Activated CD8-positive, alpha-beta memory T cell treated with anti-CD3 and anti-CD28 coated beads for 24 hours (primary cell): ENCODE data around the gene BCKDHB.

Experiments used
- DNase-seq: peaks from one replicate; pipeline ENCODE4 v3.0.0-alpha.2; 2020

Gene BCKDHB

DNA sequence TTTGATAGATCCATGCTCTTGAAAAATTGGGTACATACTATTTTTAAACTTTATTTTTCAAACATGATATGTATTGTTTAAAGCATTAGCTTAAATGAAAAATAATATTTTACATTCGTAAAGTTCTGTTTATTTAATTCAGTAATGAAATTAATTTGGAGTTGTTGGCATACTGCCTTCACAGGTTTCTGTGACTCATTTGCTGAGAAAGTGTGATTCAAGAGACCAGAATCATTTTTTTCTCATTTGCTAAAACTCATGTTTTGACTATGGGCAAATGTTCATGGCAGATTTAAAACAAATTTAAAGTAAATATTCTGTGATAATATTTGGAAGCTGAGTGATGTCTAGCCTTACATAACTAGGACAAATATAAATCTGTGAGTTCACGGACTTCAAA, 230.4 kb downstream of the BCKDHB start:
- DNase-seq, result no peak

DNA sequence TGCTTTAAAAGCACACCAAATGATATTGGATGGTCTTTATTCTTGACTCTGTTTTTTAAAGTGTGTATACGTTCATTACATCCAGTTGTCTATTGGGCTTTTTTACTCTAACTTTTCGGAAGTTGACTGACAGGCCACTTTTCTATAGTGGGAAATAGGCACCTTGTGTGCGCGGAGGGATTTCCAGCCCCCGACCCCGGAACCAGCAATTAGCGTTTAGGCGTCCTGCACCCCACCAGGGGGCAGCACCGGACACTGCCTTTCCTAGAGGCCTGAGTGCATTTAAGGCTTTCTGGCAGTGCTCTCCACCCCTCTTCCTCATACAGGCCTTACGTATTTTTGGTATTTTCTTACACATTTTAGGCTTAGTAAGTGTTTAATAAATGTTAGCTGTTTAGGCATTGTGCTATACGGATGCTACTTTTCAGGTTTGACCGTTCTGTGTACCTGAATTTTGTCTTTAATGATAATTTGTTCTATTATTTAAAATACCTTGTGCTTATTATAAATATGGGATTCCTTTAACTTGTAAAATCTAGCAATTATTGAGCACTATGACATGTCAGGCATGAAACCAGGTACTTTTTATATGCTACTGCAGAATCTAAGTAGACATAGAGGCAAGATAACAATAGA, 231.8 kb downstream of the BCKDHB start:
- peak; percentile 80 for DNase-seq

DNA sequence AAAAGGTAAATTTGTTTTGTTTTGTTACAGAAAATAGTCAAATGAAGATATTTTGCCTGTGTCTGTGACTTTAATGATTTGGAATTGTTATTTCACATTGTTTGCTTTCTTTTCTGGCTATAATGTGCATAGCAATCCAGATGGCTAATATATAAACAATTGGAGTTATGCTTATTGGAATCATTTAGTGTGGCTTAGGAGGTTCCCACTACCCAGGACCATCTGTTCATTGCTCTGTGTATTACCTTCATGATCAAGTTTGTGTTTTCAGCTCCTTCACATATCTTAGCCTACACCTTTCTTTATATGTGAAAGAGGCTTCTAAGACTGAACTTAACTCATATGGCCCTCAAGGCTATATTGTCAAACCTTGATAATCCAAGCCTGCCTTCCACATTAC, 232.9 kb downstream of the BCKDHB start:
- DNase-seq, result no peak

DNA sequence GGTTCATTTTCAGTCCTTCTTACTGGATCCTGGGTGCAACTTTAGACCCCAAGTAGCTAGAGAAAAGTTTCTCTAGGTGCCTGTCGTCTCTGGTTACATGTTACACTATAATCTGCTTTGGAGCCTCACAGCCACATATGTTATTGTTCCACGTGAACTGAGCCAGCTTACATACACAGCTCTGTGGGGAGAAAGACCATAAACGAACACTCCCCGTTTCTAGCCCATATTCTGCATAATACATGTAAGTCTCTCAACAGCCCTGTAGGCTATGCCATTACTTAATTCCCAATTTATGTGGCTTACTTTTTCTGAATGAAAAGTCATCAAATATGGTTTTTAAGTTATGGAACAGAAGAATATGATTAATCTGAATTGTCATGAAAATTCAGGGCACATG, 233.8 kb downstream of the BCKDHB start:
- DNase-seq, result no peak

DNA sequence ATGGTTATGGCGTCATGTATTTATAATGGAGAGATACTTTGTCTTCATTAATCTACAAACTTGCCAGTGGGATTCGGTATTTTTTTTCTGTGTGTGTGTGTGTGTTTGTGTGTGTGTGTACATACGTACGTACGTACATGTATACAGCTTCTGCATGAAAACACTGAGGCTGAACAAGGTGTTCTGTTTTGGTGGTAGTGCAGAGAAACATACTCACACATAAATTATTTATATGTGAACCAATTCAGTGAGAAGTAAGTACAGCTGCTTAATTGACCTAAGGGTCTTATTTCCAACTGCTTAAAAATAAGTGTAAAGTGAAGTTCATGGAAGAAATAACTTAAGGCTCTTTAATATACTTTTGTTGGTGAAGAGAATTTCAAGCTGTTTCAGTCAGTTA, 234.2 kb downstream of the BCKDHB start:
- DNase-seq, result no peak

DNA sequence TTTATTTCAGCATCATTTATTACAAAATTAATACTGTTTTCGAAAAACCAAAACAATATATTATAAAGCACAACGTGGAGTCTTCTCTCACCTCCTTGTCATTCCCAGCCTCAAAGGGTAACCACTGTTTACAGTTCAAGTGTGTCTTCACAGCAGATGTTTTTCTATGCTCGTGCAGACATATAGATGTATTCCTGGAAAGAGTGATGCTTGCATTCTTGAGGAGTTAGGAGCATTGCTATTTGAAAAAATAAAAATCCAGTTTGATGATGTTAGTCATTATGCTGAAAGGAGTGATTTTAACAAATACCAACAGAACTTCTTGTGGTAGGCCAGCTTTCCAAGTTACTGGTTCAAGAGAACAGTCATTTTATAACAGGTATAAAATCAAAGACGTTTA, 234.9 kb downstream of the BCKDHB start:
- no peak for DNase-seq

DNA sequence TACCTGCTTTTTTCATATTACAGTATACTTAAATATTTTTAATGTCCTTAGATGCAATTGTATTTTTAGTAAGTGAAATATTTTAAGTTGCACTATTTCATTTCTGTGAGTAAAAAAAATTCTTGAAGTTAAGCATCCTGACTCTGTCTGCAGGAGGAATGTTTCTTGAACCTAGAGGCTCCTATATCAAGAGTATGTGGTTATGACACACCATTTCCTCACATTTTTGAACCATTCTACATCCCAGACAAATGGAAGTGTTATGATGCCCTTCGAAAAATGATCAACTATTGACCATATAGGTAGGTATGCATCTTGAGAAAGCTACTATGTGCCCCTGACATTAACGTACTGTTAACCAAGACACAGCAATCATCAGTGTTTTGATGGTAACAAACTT, 237.0 kb downstream of the BCKDHB start:
- DNase-seq, result no peak

DNA sequence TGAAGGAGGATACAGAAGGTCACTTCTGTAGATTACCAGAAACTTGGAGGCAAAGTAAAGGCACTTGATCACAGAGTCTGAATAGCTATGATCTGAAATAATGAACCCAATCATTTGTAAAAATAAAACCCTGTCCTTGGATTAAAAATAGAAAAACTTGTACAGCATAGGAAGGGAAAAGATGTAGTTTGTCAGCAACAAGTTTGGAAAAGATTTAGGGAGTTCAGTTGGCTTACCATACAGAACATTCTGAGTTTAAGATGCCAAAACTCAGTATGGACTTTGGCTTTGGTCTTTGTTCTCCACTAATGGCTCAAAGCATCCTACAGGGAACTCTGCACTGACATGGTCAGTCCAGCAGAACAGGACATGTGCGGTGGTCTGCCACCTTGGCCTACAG, 240.6 kb downstream of the BCKDHB start:
- no peak for DNase-seq

DNA sequence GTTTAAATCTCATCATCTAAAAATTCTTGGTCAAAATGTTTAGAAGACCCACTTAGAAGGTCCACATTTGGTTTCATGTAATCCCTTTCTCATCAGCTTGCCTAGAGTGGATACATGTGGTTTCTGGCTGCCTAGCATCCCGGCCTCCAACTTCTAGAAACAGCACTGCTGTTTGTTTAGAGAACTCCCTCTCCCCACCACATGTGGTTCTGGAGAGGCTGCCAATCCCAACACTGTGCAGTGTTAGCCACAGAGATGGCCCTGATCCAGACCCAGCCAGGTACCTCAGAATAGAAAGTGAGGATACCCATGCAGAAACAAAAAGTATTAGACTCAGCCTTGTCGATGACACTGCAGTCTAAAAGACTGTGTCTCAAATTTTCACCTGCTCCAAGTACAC, 241.8 kb downstream of the BCKDHB start:
- no peak for DNase-seq

DNA sequence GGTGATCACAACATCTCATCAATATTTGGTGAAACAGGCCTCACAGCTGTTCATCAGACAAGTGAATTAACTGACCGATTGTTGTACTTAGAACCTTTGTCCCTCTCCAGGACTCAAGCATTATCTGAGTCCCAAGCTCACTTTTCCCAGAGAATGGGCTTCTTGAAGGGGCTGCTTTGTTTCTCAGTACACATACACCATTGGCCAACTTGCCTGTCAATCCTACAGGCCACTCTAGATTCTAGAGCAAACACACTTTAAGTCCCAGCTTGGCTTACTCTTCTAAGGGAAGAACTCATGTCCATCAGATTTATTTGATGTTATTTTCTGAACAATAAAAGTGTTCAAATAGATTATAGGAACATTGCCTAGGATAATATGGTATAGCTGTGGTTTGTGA, 249.5 kb downstream of the BCKDHB start:
- DNase-seq, result no peak

DNA sequence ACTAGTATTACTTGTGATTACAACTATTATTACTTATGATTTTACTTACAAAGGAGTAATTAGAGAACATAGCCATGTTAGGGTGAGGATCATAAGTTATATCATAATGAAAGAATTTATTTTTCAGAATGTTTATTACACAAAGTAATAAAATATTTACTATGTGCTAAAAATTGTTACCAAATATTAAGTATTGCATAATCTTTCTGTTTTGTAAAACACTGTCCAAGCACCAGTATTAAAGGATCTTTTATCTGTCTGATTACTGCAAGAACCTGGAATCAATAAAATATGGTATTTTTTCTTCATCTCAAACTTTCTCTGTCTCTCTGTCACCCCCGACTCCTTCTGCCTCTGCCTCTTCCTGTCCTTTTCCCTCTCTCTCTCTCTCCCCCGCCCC, 250.1 kb downstream of the BCKDHB start:
- DNase-seq, result no peak

DNA sequence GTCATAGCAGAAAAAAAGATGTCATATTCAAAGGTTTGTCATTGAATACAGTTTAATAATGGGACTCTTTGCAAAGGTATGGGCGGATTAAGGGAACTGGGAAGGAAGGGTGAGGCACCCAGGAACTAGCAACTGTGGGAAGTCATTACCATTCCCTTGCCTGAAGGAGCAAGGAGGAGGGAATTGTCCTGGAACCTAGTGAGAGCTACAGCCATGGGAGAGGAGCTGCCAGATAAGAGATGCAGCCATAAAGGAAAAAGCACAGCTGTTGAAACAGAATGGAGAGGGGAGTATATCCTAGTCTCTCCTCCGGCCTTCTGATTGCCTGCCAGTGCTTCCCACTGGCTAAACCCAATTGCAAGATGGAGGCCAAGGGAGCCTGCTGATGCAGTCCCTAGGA, 250.6 kb downstream of the BCKDHB start:
- DNase-seq, result no peak

DNA sequence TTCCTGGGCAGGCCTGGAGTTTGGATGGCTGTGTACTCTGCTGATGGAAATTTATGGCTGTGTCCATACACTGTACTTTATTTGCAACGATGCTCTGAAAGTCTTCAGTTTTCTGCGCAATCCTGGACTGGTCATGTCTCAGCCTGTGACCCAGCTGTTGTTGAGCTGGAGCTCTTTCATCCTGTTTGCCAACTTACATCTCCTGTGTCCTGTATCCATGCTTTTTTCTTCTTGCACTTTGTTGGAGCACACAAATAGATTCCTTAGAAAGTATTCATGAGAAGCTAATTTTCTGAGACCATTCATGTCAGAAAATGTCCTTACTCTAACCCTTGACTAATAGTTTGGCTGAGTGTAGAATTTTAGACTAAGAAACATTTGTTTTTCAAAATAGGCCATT, 251.2 kb downstream of the BCKDHB start:
- no peak for DNase-seq

DNA sequence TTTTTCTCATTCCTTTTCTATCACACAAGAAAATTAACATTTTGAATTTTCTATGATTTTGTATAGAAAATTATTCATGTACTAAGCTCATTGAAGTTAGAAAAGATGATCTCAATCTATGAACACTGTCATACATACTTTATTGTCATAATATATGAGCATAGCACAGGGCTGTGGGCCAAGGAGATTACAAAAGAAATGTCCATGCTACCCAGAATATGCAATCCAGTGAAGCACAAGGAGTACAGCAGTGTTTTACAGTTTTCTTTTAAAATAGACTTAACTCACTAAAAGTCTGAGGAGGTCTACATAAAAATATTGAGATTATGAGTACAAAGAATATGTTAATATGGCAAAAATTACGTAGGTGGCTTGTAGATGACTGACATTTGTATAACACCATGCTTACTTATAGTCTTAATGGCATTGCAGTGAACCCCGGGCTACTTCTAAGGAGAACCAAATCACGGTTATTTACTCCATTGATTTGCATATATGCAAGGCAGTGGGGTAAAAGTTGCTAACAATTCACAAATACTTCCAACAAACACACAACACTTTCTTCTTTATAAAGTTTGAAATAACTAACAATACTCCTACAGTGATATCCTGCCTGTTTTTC, 257.1 kb downstream of the BCKDHB start:
- DNase-seq, result no peak

DNA sequence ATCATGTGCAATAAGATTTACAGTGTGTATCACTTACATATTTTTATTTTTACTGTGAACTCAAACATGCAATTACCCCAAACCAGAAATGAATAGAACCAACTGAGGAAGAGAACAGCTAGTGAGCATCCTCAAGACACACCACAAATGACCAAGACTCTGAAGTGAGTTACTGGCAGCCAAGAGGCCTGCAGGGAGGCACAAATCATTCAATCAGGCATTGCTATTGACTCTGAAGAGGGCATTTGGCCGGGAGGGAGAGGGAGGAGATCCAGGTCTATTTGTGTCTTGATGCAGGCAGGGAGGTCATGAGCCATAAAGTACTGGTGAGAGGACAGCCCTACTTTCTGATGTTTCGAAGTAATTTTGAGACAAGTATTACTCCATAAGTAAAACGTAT, 257.7 kb downstream of the BCKDHB start:
- DNase-seq, result no peak

DNA sequence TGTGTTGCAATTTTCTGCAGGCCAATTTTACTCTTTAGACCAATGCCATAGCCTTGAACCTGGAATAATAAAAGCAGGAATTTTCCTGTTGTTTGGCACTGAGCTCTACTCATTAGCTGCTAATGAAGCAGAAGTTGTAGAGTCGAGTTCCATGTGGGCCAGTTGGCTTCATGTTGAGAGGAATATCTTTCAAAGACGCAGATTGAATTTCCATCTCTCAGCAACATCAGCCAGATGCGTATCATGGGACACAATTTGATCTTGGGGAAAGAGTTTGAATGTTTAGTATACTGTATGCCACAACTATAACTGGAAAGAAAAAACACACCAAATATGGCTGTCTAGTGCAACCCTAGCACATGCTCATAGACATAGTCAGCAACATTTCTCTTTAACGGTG, 259.6 kb downstream of the BCKDHB start:
- no peak for DNase-seq

DNA sequence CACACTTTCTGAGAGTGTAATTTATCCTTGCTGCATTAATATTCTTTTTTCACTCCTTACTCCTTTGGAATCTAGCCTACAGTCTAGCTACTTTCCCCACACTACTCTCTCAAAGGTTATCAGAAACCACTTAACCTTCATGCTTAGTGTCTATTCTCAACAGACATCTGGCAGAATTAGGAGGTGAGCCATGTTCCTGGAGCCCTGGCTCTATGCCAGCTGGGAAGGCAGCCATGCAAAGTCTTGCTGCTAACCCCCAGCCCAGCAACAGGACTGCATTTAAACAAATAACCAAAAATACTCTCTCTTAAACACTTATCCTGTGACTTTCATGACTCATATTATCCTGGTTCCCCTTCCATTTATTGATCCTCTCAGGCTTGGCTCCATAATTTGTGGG, 260.2 kb downstream of the BCKDHB start:
- DNase-seq, result no peak

DNA sequence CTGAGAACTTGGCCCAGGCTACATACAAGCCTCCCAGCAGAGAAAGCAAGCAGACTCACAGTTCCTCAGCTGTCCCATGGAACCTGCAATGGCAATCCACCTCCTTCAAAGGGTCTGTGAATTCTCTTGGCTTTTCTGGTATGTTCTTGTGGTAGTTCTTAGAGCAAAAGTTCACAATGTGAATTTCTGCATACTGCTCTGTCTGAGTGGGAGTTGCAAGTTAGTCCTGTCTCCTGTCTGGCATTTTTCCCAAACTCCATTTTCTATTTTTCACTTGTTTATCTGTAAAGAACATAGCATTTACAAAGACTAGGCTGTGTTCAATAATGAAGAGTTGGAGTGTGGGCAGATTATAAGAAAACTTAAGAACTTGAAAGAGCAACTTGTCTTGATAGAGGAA, 269.9 kb downstream of the BCKDHB start:
- no peak for DNase-seq

DNA sequence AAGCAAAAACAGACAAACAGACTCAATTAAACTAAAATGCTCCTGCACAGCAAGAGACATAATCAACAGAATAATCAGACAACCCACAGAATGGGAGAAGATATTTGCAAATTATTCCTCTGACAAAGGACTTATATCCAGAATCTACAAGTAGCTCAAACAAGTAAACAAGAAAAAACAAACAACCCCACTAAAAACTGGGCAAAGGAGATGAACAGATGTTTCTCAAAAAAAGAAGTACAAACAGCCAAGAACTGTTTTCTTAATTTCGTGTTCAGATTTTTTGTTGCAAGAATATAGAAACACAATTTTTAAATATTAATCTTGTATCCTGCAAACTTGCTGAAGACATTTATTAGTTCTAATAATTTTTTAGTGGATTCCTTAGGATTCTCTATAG, 274.1 kb downstream of the BCKDHB start:
- DNase-seq, result no peak

DNA sequence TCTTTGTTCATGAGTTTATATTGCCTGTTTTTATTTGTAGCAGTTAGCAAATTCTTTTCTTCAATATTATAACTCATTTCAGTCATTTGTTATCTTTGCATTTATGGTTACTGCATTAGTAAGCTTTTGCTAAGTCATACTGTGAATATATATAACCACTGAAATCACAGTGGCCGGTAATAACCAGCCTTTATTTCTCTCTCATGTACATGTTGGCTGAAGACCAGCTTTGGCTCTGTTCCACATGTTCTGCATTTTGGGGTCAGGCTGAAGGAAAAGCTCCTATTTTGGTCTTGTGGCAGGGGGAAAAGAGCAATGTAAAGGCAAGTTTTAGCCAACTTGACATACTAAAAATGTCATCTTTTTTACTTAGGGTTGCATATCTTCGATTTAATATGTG, 276.3 kb downstream of the BCKDHB start:
- no peak for DNase-seq

DNA sequence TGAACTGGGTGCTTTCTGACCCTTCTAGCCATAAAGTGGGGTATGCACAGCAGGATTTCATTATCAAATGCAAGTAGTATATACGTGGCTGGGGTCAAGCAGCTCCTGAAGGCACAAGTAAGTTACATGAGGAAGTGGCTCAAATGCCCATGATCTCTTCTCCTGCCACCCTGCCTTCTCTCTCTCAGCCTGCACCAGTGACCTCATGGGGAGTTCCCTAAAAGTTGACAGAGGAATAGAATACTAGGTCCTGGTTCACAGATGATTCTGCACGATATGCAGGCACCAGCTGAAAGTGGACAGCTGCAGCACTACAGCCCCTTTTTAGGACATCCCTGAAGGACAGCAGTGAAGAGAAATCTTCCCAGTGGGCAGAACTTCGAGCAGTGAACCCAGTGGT, 282.0 kb downstream of the BCKDHB start:
- no peak for DNase-seq
